SK-N-SH treated with all-trans-retinoic acid at 6 μM for 48 hours (cell line): Measurements from ENCODE around the gene GART.

Experiments used
- TOX ChIP-seq: fragments of 250-450 bp; sonication (Bioruptor Pico); IDR thresholded peaks from 2 replicates; pipeline ENCODE4 v1.8.0; 2021; ENCODE audit warnings: mild to moderate bottlenecking, moderate library complexity, borderline replicate concordance
- ZNF8 ChIP-seq: fragments of 450-650 bp; formaldehyde crosslinking; IDR thresholded peaks from 2 replicates; pipeline ENCODE4 v1.5.0; 2020; ENCODE audit warnings: mild to moderate bottlenecking, moderate library complexity
- TF ChIP-seq, protein P1 (sequence below): fragments of 250-450 bp; sonication (Bioruptor Pico); IDR thresholded peaks from 2 replicates; pipeline ENCODE4 v1.5.1; 2020; ENCODE audit warnings: low read depth, mild to moderate bottlenecking, moderate library complexity

- TF ChIP-seq ZNF8 (CRISPR knock-in tag) (no peak), TOX (CRISPR knock-in tag) (no peak)
- TF ChIP-seq, protein P1, sequence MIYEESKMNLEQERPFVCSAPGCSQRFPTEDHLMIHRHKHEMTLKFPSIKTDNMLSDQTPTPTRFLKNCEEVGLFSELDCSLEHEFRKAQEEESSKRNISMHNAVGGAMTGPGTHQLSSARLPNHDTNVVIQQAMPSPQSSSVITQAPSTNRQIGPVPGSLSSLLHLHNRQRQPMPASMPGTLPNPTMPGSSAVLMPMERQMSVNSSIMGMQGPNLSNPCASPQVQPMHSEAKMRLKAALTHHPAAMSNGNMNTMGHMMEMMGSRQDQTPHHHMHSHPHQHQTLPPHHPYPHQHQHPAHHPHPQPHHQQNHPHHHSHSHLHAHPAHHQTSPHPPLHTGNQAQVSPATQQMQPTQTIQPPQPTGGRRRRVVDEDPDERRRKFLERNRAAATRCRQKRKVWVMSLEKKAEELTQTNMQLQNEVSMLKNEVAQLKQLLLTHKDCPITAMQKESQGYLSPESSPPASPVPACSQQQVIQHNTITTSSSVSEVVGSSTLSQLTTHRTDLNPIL (CRISPR knock-in tag) = no peak
These were observed 83.1 kb downstream of the GART start for GRCh38 chr21:33458861-33459260.
